Colonic mucosa (tissue), 4 donors: ENCODE results near the gene CDC42EP4. TPM values are rescaled to one million over a fixed set of nuclear protein-coding genes. Genes with fewer than 3 reads are reported as not detected.

ENCODE experiments used
- DNase-seq: peaks from one replicate; pipeline ENCODE4 v3.0.0-alpha.2; 2020
- H3K27ac ChIP-seq: fragments of 200-600 bp; one replicate; pipeline ENCODE4 v1.8.0; 2021
- H3K27me3 ChIP-seq: fragments of 200-600 bp; one replicate; pipeline ENCODE4 v1.8.0; 2021
- H3K36me3 ChIP-seq: fragments of 200-600 bp; one replicate; pipeline ENCODE4 v1.8.0; 2021
- H3K4me1 ChIP-seq: fragments of 200-600 bp; one replicate; pipeline ENCODE4 v1.8.0; 2021; ENCODE audit warnings: mild to moderate bottlenecking
- H3K4me3 ChIP-seq: fragments of 200-600 bp; one replicate; pipeline ENCODE4 v1.8.0; 2021
- H3K9ac ChIP-seq, 2 donors: one replicate each; pipeline ENCODE4 v1.7.0; 2013; ENCODE audit warnings: control low read depth in 2 of 2, low read depth in 2 of 2, low read length in 2 of 2
- H3K9me3 ChIP-seq: fragments of 200-600 bp; one replicate; pipeline ENCODE4 v1.8.0; 2021
- intact Hi-C: fragments of 100-400 bp; cut with DNase I; formaldehyde crosslinking; loops from one replicate; pipeline ENCODE4 v1.14.1; 2022
- total RNA-seq, 2 donors: library from RNA; stranded (reverse); fragmentation: NEBNext Ultra II Directional in 1 of 2; extraction: Animal tissue kit (Norgen Biotek cat#: 25700) in 1 of 2; gene quantifications; one replicate each; pipeline ENCODE4 v1.2.1, GENCODE V29; 2021
- TF ChIP-seq, protein P1 (sequence below): fragments of 200-600 bp; IDR thresholded peaks from one replicate; pipeline ENCODE4 v1.8.0; 2022; ENCODE audit warnings: antibody characterized with exemption, mild to moderate bottlenecking
- donor health status: healthy.
- donor health status: DM: no; HTN: no; CAD: no.
- donor health status: DM: no; HTN: no; CAD: no.

Gene CDC42EP4
- total RNA-seq, 2 donors from 2014 or later: 52.8 to 65.3 TPM

GRCh38 chr17:73348018-73348828 is 36.4 kb upstream of the CDC42EP4 start:
- H3K36me3 ChIP-seq: no peaks in the 10 kb centered on the region
- TF ChIP-seq, protein P1, sequence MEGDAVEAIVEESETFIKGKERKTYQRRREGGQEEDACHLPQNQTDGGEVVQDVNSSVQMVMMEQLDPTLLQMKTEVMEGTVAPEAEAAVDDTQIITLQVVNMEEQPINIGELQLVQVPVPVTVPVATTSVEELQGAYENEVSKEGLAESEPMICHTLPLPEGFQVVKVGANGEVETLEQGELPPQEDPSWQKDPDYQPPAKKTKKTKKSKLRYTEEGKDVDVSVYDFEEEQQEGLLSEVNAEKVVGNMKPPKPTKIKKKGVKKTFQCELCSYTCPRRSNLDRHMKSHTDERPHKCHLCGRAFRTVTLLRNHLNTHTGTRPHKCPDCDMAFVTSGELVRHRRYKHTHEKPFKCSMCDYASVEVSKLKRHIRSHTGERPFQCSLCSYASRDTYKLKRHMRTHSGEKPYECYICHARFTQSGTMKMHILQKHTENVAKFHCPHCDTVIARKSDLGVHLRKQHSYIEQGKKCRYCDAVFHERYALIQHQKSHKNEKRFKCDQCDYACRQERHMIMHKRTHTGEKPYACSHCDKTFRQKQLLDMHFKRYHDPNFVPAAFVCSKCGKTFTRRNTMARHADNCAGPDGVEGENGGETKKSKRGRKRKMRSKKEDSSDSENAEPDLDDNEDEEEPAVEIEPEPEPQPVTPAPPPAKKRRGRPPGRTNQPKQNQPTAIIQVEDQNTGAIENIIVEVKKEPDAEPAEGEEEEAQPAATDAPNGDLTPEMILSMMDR: no peak
- H3K4me3 ChIP-seq: no peak overlapping the region
- no peaks in the 10 kb centered on the region for H3K9me3 ChIP-seq
- no peaks in the 10 kb centered on the region for H3K4me1 ChIP-seq
- H3K27me3 ChIP-seq: no peaks in the 10 kb centered on the region
- intact Hi-C loops: no loop called here
- no peak overlapping the region for H3K27ac ChIP-seq
- no peak for DNase-seq
- no peak overlapping the region for H3K9ac ChIP-seq

- TF ChIP-seq, protein P1: no peak
- DNase-seq: no peak
- no peaks in the 10 kb centered on the region for H3K27me3 ChIP-seq
- no peak overlapping the region for H3K27ac ChIP-seq
- intact Hi-C loops: no loop called here
- no peak overlapping the region for H3K9ac ChIP-seq
- no peaks in the 10 kb centered on the region for H3K9me3 ChIP-seq
- H3K4me1 ChIP-seq: no peaks in the 10 kb centered on the region
- H3K36me3 ChIP-seq: no peaks in the 10 kb centered on the region
- no peak overlapping the region for H3K4me3 ChIP-seq
These were observed 35.5 kb upstream of the CDC42EP4 start for GRCh38 chr17:73347351-73347750.

DNA sequence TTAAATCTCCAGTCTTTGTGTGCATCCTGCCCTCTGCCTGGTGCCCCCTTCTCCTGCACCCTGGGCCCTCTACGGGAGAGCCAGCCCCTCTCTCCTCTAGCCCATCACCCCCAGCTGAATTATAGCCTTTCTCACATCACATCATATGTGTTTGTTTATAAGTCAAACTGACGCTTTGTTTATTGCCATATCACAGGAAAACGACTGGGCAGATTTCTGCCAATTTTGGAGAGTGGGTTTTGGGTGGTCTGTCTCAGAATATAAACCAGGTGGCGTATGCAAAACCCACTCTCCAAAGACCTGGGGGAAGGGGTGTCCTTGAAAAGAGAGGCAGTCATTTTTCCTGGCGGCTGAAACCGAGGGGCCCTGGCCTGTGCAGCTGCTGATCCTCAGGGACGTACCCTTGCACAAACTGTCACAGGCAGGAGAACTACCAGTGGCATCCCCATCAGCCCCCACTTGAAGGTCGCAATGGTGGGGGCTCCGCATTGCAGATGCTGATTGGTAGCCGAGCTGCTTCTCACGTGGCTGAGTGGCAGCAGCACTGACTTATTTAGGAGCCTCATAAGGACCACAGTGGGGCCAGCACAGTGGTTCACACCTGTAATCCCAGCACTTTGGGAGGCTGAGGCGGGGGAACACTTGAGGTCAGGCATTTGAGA is 34.8 kb upstream of the CDC42EP4 start:
- no peaks in the 10 kb centered on the region for H3K9me3 ChIP-seq
- no peaks in the 10 kb centered on the region for H3K4me1 ChIP-seq

GRCh38 chr17:73343739-73344454 is 32.1 kb upstream of the CDC42EP4 start:
- Histone ChIP-seq H3K36me3 (no peaks in the 10 kb centered on the region), H3K4me1 (no peaks in the 10 kb centered on the region), H3K9me3 (no peaks in the 10 kb centered on the region), H3K27me3 (no peaks in the 10 kb centered on the region), H3K4me3 (no peak overlapping the region), H3K9ac (no peak overlapping the region), H3K27ac (no peak overlapping the region)
- DNase-seq: no peak
- TF ChIP-seq, protein P1: no peak
- intact Hi-C loops: no loop called here

More for the DNA sequence above, 34.8 kb upstream of the CDC42EP4 start:
- no peaks in the 10 kb centered on the region for H3K27me3 ChIP-seq
- H3K27ac ChIP-seq: no peak overlapping the region
- no peaks in the 10 kb centered on the region for H3K36me3 ChIP-seq
- intact Hi-C loops: no loop called here
- no peak for DNase-seq
- no peak overlapping the region for H3K9ac ChIP-seq
- no peak overlapping the region for H3K4me3 ChIP-seq
- TF ChIP-seq, protein P1: no peak

DNA sequence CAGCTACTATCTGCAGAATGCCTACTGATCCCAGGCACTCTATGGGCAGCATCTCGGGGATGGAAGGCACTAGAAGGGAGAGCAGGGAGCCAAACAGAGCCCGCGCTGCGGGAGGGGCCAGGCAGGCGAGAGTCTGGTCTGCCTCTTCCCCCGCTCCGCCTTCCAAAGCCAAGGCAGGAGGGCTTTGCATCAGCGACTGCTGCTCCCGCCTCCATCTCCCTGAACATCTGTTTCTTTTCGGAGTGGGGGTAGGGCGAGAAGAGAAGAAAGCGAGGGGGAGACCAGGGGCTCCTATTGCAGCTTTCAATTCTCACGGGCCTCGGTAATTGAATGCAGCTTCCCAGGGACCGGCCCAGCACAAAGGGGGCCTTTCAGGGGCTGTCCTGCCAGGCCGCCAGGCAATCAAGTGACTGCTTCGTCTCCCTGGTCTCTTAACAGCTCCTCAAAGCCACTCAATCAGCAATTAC is 31.4 kb upstream of the CDC42EP4 start:
- H3K9me3 ChIP-seq: no peaks in the 10 kb centered on the region
- H3K27ac ChIP-seq: peak overlapping the region; percentile 44
- DNase-seq: no peak
- TF ChIP-seq, protein P1: no peak
- H3K4me1 ChIP-seq: no peaks in the 10 kb centered on the region
- no peak overlapping the region for H3K4me3 ChIP-seq
- H3K27me3 ChIP-seq: no peaks in the 10 kb centered on the region
- peak overlapping the region in 1 of 2 donors; percentile 46 for H3K9ac ChIP-seq
- H3K36me3 ChIP-seq: no peaks in the 10 kb centered on the region
- intact Hi-C loops: no loop called here
